GM18861 (cell line): Measurements from ENCODE around the gene SOCS7.

Experiments
- ATAC-seq: cut with Tn5 transposase; IDR thresholded peaks from one replicate; pipeline ENCODE4 v1.9.1; 2021; ENCODE audit not compliant: unreplicated experiment

SOCS7 gene

DNA sequence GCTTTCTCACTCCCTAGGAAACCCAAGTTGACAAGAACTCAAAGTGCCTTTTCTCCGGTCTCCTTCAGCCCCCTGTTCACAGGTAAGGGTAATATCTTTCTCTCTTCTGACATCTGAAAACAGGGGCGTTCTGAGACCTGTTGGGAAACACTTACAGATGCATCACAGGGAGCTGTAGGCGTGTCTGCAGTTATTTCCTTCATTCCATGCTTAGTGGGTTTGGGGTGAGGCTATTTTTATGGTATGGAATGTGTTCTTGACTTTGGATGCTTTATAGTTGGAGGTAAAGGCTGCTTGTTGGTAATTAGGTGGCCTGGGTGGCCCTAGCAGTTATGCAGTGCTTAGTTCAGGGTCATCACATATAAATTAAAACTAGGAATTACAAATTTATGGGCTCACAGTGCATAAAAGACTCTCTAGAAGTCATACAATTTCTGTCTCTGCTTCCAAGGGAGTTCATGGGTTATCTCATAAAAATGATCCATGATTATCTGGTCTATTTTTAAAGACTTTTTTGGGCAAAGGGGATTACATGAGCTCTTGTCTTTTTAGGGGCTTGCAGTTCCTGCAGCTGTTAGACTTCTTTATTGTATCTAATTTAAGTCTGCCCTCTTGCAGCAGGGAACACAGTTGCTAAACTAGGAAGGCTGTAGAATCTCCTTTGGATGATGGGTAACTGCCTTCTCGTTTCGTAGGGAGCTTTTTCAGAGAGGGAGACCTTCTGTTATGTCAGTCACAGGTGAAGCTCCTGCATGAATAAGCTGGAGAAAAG is 10.2 kb downstream of the SOCS7 start:
- ATAC-seq: no peak

DNA sequence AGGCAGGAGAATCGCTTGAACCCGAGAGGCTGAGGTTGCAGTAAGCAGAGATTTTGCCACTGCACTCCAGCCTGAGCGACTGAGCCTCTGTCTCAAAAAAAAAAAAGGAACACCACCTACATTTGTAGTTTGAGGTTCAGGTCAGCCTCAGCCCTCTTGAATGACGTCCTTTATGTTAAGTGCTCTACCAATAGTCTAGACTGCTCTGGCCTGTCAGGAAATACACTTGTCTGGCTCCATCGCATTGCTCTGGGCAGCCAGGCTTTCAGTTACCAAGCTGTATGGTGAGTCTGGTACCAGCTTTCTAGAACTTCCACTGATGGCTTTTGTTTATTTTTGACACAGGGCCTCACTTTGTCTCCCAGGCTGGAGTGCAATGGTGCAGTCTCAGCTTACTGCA is 11.4 kb downstream of the SOCS7 start:
- no peak for ATAC-seq

DNA sequence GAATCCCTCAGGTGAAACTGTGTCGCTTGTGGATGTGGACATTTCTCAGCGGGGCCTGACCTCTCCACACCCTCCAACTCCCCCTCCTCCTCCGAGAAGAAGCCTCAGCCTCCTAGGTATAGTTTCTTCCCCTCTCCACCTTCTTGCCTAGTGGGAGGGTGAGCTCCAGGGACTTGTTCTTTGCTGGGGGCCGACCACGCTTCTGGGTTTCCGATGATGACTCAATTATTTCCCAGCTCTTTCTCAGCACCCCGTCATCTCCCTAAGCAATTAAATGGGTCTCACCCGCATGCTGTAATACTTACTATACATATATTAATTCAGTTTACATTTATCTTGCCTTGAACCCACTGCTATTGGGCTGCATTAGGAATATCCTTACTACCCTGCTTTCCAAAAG is 13.1 kb downstream of the SOCS7 start:
- no peak for ATAC-seq

GRCh38 chr17:38369124-38369886 is 17.7 kb downstream of the SOCS7 start:
- no peak for ATAC-seq

DNA sequence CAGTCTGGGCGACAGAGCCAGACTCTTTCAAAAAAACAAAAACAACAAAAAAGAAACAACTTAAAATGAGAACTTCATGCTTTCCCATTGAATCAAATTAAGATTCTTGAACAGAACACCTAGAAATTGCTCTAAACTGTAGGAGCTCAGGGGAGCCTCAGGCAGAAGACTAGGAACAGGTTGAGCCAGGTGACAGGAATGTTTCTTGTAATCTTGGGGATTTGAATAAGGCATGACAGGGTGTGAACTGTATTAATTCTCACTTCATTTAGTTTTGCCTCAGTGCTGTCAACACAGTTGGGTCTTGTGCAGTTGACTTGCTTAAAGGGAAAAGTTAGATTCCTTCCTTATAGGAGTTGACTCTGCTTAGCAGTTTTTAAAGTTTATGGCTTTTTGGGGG is 27.8 kb downstream of the SOCS7 start:
- ATAC-seq: no peak

DNA sequence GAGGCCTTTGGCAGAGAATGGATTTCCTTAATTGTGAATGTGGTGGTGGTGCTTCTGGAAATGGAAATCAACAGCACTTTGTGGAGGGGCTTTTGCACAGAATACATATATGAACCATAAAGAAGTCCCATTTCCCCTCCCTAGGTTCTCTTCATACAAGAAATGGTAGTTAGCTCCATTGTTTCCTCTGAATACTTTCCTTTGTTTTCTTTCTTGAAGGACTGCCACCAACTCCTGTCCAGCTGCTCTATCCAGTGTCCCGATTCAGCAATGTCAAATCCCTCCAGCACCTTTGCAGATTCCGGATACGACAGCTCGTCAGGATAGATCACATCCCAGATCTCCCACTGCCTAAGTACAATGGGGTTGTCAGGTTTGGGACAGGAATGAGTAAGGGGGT is 43.4 kb downstream of the SOCS7 start:
- no peak for ATAC-seq

DNA sequence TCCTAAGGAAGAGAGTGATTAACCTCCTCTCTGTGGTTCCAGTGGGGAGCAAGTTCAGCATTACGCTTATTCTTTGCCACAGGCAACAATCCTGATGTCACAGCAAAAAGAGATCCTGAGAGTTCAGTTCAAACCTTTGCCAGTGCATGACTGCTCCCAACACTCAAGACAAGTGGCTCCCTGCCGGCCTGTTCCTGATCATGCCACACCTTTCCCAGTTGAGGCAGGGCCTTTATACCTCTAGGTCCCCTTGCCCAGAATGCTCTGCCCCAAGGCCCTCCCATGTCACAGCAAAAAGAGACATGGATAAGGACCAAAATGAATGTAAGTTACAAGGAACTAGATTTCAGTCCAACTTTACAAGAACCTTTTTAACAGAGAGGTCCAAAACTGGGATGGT is 45.6 kb downstream of the SOCS7 start:
- no peak for ATAC-seq

DNA sequence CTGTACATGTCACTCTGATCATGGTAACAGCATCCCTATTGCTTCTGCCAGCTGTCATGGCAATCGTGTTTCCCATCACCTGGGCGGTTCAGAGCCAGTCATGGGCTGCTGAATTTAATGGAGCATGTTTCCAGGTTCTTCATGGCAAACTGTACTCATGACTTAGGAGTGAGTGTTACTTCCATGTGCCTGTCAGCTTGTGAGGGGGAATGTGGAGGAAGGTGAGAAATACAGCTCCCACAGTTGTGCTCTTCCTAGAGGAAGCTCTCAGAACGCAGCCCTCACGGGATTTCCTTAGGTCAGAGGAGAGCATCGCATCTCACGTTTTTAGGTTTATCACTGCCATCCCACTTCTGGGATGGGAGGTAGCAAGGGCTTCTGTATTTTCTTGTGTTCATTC is 48.6 kb downstream of the SOCS7 start:
- no peak for ATAC-seq

DNA sequence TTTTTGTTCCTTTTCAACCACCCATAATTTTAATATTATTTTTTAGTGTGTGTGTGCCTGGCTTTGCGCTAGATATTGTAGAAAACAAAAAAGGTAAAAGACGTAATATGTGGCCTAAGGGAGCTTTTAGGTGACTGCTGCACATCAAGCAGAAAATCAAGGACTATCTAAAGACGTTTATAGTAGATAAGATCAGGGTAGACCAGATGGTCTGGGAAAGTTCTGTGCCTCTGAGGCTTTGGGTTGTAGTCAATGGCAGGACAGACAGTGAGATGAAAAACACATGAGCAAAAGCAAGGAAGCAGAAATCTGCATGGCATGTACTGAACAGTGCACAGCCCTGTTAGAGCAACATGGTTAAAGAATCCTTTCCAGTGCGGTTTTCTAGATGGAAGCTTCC is 49.8 kb downstream of the SOCS7 start:
- ATAC-seq: no peak

DNA sequence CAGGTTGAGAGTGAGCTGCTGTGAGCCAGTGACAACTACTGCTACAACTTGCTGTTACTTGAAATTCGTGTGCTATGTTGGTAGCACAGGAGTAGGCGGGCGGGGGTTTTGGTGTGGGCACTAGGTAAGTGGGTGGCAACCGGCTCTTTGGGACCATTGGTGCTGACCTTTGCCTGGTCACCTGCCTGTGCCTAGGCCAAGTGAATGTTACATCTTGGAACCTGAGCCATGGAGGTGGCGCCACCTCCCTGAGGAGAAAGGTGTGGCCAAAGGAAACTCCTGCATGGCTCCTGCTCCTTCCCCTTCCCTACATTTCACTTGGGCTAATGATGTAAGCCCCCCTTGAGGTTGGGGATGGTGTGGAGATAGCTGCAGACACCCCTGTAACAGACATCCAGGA is 51.3 kb downstream of the SOCS7 start:
- ATAC-seq: no peak

DNA sequence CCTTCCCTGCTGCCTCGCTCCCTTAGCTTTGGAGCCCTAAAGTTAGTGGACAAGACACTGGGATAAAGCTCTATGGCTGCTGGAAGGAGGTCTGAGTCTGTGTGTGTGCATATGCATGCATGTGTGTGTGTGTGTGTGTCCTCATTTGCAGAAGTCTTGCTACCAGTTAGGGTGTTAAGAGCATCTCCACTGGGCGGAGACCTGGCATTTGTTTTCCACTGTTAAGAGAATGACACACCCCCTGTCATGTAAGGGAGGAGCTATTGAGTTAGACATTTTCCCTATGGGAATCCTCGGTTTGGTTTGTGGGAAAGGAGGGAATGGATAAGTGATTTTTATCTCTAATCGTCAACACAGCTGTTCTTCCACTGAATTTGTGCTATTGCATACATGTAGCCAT is 51.8 kb downstream of the SOCS7 start:
- ATAC-seq: no peak

- no peak for ATAC-seq
These were observed 52.7 kb downstream of the SOCS7 start for GRCh38 chr17:38404174-38404943.

DNA sequence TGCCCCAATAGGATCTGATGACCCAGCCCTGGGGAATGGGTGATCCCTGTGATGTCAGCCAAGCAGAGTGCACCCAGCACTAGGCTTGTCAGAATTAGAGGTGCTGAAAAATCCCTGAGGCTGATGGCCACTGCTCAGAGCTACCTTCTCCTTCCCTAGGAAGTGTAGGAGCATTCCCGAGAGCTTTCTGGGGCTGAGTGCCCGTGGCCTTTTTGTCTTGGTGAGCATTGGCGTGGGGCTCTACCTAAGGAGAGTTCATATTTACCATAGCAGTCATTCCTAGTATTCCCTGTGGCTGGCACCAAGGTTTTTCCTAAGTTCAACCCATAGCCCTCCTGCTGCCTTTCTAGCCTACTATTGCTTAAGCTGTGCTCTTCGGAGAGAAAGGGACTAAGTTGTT is 54.0 kb downstream of the SOCS7 start:
- no peak for ATAC-seq

DNA sequence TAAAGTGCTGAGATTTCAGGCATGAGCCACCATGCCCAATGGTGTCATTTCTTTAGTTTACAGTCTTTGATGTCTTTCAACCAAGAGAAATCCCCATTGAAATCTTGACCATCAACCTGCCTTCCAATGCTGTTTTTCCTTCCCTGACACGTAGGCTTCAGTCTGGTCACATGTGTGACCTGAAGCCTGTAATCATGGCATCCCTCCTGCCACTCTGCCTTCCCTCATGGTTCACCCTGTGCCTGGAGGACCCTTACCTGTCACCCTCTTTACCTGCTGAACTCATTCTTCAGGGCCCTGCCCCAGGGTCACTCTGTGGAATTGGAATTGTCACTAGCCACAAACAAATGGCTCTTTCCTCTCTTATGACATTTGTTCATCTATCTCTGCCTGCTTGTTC is 58.6 kb downstream of the SOCS7 start:
- no peak for ATAC-seq

GRCh38 chr17:38415250-38416194 is 63.9 kb downstream of the SOCS7 start:
- no peak for ATAC-seq

- no peak for ATAC-seq
These were observed 65.2 kb downstream of the SOCS7 start for GRCh38 chr17:38416840-38417209.

GRCh38 chr17:38417210-38417951 is 65.7 kb downstream of the SOCS7 start:
- ATAC-seq: no peak

GRCh38 chr17:38418062-38418692 is 66.5 kb downstream of the SOCS7 start:
- no peak for ATAC-seq

DNA sequence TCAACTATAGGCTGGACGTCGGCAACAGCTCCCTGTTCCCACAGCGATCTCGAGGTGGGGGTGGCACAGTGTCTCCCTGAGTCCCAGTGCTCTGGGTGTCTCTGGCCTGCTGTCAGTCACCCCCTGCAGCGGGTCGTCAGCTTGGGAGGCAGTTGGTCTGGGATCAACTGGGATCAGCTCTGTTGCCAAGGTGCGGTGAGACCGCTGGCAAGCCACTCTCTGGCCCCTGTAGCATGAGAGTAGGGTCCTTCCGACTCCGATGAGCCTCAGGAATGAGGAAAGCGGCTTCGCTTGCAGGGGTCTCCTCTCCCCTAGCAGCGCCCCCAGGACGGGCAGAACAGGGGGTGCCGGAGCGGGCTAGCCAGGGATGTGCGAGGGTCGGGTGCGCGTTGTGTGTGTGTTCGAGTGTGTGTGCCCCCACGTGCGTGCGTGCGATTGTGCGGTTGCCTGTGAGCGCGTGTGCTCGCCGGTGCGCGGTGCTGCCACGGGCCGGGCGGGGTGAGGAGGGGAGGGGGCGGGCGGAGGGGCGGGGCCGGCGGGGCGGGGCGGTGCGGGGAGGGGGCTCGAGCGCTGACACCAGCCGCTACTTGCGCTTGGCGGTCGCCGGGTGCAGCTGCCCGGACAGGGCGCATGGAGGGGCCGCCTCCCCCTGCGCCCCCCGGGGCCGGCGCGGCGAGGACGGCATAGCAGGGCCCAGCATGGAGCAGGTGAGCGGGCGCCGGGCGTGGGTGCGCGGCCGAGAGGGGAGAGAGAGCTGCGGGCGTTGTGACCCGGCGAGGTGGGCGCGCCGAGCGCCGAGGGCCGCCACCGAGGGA is 67.3 kb downstream of the SOCS7 start:
- ATAC-seq: no peak
